HL-60 (cell line): ENCODE results near the gene VPS26A.

Source experiments
- POLR2AphosphoS5 ChIP-seq: IDR thresholded peaks from 2 replicates; pipeline ENCODE4 v1.6.1; 2012; ENCODE audit warnings: low read depth
- TF ChIP-seq, protein P1 (sequence below): IDR thresholded peaks from one replicate; pipeline ENCODE4 v1.5.1; 2011; ENCODE audit warnings: low read length, control low read depth, inconsistent platforms; ENCODE audit not compliant: insufficient read depth

DNA sequence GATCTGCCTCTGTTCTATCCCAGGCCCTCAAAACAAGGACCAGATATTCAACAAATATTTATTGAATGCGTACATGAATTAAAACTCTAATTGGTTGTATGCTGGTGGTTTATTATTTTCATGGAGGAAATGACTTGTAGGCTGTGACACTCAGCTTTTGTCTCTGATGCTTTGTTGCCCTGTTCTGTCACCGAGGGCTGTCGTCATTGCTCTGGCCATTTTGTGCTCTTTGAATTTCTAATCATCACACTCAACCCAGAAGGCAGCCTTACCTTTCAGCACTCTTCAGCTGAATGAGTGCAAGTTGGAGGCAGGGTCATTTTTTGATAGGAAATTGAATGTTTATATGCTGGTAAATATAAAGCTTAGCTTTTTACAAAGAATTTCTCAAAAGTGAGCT lies 21.5 kb upstream of the VPS26A start:
- TF ChIP-seq, protein P1, sequence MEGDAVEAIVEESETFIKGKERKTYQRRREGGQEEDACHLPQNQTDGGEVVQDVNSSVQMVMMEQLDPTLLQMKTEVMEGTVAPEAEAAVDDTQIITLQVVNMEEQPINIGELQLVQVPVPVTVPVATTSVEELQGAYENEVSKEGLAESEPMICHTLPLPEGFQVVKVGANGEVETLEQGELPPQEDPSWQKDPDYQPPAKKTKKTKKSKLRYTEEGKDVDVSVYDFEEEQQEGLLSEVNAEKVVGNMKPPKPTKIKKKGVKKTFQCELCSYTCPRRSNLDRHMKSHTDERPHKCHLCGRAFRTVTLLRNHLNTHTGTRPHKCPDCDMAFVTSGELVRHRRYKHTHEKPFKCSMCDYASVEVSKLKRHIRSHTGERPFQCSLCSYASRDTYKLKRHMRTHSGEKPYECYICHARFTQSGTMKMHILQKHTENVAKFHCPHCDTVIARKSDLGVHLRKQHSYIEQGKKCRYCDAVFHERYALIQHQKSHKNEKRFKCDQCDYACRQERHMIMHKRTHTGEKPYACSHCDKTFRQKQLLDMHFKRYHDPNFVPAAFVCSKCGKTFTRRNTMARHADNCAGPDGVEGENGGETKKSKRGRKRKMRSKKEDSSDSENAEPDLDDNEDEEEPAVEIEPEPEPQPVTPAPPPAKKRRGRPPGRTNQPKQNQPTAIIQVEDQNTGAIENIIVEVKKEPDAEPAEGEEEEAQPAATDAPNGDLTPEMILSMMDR, result no peak
- no peak for TF ChIP-seq POLR2AphosphoS5
